Endothelial cell (in vitro differentiated cells): Measurements from ENCODE around the gene KIF5B. TPM values are rescaled to one million over a fixed set of nuclear protein-coding genes. Genes with fewer than 3 reads are reported as not detected.

Source experiments
- DNase-seq: peaks from one replicate; pipeline ENCODE4 v3.0.0; 2021; ENCODE audit warnings: low spot score
- H3K27ac Mint-ChIP-seq: one replicate; pipeline ENCODE4 v1.8.0; 2021; ENCODE audit warnings: mixed read lengths, inconsistent platforms; ENCODE audit not compliant: unreplicated experiment
- H3K27me3 Mint-ChIP-seq: one replicate; pipeline ENCODE4 v1.8.0; 2021; ENCODE audit warnings: mild to moderate bottlenecking, moderate library complexity, mixed read lengths, inconsistent platforms; ENCODE audit not compliant: unreplicated experiment
- H3K36me3 Mint-ChIP-seq: one replicate; pipeline ENCODE4 v1.8.0; 2021; ENCODE audit warnings: mild to moderate bottlenecking, low read depth, mixed read lengths, inconsistent platforms; ENCODE audit not compliant: unreplicated experiment
- H3K4me1 Mint-ChIP-seq: one replicate; pipeline ENCODE4 v1.8.0; 2021; ENCODE audit warnings: mild to moderate bottlenecking, mixed read lengths, inconsistent platforms; ENCODE audit not compliant: unreplicated experiment
- H3K4me3 Mint-ChIP-seq: one replicate; pipeline ENCODE4 v1.8.0; 2021; ENCODE audit warnings: mild to moderate bottlenecking, mixed read lengths, inconsistent platforms; ENCODE audit not compliant: unreplicated experiment
- H3K9me3 Mint-ChIP-seq: one replicate; pipeline ENCODE4 v1.8.0; 2021; ENCODE audit warnings: mixed read lengths, inconsistent platforms; ENCODE audit not compliant: unreplicated experiment
- long read RNA-seq: library from polyadenylated mRNA; unstranded; transcript quantifications from one replicate; pipeline ENCODE4 v2.0.0, GENCODE V29; 2020; ENCODE audit not compliant: unreplicated experiment
- total RNA-seq: library from RNA; stranded (reverse); fragmentation: NEBNext Ultra II Directional; extraction: Animal tissue kit (Norgen Biotek cat#: 25700); gene quantifications from one replicate; pipeline ENCODE4 v1.2.1, GENCODE V29; 2021; ENCODE audit not compliant: unreplicated experiment
- TF ChIP-seq, protein P1 (sequence below): fragments of 200-600 bp; sonication (generic); IDR thresholded peaks from one replicate; pipeline ENCODE4 v1.5.0; 2021; ENCODE audit warnings: antibody characterized with exemption; ENCODE audit not compliant: unreplicated experiment

Gene KIF5B
- 102 TPM for total RNA-seq
- long read RNA-seq, partial matches to known transcripts: 169 of 175 reads
- long read RNA-seq, other reads (novel, unspliced or antisense): 6 of 175 reads

DNA sequence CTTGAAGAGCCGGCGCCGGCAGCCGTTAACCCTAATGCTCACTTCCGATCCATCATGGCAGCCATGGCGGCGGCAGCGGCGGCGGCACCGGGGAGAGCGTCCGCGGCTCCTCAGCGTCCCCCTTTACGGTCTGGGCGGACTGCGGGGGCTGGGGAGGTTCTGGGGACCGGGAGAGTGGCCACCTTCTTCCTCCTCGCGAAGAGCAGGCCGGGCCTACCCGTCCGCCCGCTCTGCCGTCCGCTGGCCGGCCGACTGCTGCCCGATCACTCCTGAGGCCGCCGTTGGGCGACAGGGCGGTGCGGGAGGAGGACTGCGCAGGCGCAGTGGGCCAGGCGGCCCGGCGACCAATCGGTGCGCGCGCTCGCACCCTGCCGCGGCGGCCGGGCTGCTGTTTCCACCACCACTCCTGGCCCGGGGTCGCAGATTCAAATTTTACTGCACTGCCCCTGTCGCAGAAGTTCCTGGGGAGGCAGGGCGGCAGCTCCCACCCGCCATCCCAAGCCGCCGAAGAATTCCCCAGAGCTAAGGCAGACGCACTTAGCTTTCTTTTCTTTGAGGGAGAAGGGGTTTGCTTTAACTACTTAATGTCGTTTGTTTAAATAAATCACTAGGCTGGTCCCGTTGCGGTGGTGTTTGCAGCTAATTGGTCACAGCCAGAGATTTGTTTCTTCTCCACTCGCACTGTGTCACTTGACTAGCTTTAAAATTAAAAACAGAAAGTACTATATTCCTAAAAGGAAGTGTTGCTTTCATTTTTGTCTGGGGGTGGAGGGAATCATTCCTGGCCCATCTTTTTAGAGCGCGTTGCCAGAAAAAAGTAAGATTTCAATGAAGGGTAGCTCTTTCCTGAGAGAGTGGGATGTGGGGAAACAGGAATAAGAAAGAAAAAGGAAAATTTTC is at the start of gene KIF5B:
KIF5B (minus strand) TSS at position 290 of the 900 bp plus-strand sequence. CDS start 452 bp downstream, outside the sequence.
- H3K4me3 Mint-ChIP-seq: peak within 1 kb of the TSS; percentile 99
- H3K27me3 Mint-ChIP-seq: peaks cover 7% of the 10 kb centered on the region
- H3K36me3 Mint-ChIP-seq: peaks cover 4% of the 10 kb centered on the region
- peak within 1 kb of the TSS; percentile 96 for H3K27ac Mint-ChIP-seq
- TF ChIP-seq, protein P1, sequence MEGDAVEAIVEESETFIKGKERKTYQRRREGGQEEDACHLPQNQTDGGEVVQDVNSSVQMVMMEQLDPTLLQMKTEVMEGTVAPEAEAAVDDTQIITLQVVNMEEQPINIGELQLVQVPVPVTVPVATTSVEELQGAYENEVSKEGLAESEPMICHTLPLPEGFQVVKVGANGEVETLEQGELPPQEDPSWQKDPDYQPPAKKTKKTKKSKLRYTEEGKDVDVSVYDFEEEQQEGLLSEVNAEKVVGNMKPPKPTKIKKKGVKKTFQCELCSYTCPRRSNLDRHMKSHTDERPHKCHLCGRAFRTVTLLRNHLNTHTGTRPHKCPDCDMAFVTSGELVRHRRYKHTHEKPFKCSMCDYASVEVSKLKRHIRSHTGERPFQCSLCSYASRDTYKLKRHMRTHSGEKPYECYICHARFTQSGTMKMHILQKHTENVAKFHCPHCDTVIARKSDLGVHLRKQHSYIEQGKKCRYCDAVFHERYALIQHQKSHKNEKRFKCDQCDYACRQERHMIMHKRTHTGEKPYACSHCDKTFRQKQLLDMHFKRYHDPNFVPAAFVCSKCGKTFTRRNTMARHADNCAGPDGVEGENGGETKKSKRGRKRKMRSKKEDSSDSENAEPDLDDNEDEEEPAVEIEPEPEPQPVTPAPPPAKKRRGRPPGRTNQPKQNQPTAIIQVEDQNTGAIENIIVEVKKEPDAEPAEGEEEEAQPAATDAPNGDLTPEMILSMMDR: no peak
- no peaks in the 10 kb centered on the region for H3K9me3 Mint-ChIP-seq
- H3K4me1 Mint-ChIP-seq: peaks cover 34% of the 10 kb centered on the region
- peak; percentile 93 for DNase-seq

DNA sequence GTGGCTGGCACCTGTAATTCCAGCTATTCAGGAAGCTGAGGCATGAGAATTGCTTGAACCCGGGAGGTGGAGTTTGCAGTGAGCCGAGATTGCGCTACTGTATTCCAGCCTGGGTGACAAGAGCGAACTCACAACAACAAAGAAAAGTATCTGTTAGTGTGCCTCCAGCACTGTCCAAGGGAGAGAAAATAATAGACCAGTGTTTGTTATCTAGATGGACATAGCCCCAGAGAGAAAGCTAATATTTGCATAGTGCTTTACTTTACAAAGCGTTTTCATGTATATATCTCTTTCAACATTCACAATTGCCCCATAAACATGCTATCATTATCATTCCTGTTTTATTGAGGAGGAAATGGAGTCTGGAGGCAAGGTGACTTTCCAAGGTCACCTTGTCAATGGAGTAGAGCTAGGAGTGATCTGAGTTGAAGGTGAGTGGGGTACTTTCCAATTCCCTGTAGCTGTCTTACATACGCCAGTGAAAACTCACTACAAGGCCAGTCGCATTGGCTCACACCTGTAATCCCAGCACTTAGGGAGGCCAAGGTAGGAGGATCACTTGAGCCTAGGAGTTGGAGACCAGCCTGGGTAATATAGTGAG is 49.7 kb upstream of the KIF5B start:
- H3K9me3 Mint-ChIP-seq: no peaks in the 10 kb centered on the region
- peaks cover 2% of the 10 kb centered on the region for H3K4me1 Mint-ChIP-seq
- peaks cover 4% of the 10 kb centered on the region for H3K27me3 Mint-ChIP-seq
- no peak for DNase-seq
- no peaks in the 10 kb centered on the region for H3K36me3 Mint-ChIP-seq
- TF ChIP-seq, protein P1: no peak
- H3K4me3 Mint-ChIP-seq: no peak overlapping the region
- no peak overlapping the region for H3K27ac Mint-ChIP-seq

DNA sequence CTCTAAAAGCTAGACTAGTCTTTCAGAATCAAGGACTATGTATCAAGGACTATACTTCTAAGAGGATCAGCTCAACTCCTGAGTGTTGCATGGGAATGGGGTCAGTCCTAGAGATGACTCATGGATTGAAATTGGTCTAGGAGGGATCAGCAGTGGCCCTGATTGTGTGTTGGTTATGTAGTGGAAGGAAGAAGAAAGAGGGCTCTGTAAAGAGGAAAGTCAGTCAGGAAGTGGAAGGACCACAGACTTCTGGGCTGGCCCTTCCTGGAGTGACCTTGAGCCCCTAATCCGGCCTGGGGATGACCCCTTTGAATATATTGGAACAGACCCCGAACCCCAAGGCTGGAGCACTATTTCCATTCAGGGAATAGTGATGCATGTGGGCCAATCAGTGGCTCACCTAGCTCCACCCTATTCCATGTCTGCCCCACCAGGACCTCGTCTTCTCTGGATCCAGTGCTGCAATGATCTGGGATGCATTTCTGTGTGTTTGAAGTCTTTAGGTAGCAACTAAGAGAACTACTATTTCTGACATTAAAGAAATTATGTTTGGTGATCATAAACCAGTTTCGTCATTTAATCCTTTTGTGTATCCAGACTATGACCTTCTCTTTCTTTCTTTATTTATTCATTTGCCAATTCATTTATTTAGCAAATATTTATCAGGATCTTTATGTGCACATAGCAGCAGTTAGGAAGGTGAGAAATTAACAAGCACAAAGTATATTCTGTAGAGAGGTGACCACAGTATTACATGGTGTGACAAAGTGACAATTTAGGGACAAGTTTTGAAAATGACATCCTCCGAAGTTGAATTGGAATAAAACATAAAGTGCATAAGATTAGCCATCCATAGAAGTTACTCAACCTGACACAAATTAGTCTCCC is 48.6 kb upstream of the KIF5B start:
- Mint-ChIP-seq H3K4me1 (peaks cover 2% of the 10 kb centered on the region), H3K36me3 (no peaks in the 10 kb centered on the region), H3K4me3 (no peak overlapping the region), H3K27me3 (peaks cover 4% of the 10 kb centered on the region), H3K27ac (no peak overlapping the region), H3K9me3 (no peaks in the 10 kb centered on the region)
- DNase-seq: no peak
- TF ChIP-seq, protein P1: no peak

DNA sequence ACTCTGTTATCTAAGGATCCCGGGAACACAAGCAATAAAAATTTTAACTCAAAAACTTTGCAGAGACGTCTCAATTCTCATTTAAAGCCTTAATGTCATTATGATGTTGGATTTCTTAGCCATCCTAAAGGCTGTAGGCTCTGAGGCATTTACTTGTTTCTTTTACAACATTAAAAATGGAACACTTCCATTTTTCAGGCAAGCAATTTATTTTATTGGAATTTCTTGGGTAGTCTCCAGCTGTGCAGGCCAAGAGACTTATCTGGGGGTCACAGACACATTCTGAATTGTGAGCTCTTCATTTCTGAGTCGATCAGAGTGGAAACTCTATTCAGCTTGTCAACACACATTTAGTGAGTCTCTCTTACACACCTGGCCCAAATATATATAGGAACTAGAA is 48.0 kb upstream of the KIF5B start:
- Mint-ChIP-seq H3K36me3 (no peaks in the 10 kb centered on the region), H3K27me3 (peaks cover 4% of the 10 kb centered on the region), H3K9me3 (no peaks in the 10 kb centered on the region), H3K27ac (no peak overlapping the region), H3K4me3 (no peak overlapping the region), H3K4me1 (peaks cover 2% of the 10 kb centered on the region)
- DNase-seq: no peak
- TF ChIP-seq, protein P1: no peak
